ENCODE data around the gene GID4. TPM values are rescaled to one million over a fixed set of nuclear protein-coding genes. Genes with fewer than 3 reads are reported as not detected.
A peak's percentile ranks its signal among the peaks of the same experiment; 100 is the strongest.

The GID4 gene
- total RNA-seq, 4 donors from 2014 or later = 9.8 to 20.2 (median 10.5) TPM

DNA sequence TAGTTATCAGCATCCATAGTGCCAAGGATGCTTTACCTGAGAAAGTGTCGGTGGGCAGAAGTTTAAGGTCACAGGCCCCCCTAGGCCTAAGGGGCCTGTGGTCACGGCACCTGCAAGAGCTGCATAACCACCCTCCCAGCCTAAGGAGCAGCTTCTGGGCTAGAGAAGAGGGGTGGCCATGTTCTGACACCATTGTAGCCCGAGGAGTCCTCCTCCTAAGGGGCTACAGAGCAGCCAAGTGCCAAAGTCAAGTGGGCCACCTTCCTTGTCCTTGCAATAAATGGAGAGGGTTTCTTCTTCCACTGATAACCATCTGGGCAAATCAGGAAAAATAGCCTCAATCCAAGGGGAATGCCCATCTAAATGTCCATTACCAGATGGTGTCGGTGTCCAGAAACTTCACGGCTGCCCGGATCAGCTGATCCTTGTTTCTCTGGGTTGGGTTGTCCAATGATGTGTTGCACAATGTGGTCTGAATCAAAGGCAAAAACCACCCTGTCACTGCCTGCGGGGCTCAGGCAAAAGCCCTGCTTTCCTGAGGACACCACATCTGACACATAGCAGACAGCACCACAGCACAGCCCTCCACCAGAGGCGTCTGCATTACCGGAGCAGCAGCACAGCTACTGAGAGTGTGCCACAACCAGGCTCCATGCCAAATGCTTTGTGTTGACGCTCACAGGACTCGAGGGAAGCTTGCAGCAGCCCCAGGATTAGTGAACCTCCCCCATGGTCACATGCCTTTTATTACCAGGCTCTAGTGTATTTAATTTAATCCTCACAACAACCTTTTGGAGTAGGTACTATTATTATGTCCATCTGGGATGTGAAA lies 13.0 kb upstream of the GID4 start:
- TF ChIP-seq, protein P1, sequence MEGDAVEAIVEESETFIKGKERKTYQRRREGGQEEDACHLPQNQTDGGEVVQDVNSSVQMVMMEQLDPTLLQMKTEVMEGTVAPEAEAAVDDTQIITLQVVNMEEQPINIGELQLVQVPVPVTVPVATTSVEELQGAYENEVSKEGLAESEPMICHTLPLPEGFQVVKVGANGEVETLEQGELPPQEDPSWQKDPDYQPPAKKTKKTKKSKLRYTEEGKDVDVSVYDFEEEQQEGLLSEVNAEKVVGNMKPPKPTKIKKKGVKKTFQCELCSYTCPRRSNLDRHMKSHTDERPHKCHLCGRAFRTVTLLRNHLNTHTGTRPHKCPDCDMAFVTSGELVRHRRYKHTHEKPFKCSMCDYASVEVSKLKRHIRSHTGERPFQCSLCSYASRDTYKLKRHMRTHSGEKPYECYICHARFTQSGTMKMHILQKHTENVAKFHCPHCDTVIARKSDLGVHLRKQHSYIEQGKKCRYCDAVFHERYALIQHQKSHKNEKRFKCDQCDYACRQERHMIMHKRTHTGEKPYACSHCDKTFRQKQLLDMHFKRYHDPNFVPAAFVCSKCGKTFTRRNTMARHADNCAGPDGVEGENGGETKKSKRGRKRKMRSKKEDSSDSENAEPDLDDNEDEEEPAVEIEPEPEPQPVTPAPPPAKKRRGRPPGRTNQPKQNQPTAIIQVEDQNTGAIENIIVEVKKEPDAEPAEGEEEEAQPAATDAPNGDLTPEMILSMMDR (IDR thresholded peaks at IDR 0.05) = no peak
- ATAC-seq (ENCODE audit: low FRiP score) = no peak

DNA sequence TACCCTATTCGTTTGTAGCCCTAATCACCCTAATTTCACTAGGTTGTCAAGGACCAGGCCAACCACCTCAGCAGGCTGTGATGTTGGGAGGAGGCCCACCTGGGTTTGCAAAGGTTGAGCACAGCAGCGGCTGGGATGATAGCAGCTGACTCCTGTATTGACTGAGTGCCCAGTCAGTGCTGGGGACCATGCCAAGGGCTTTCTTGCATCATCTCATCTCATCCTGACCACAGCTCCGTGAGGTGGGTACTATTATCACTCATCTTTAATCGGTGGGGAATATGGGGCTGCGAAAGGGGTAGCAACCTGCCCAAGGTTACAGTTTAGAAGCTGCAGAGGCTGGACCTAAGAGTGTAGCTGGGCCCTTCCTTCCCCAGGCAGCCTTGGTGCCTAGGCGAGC lies 11.9 kb upstream of the GID4 start:
- TF ChIP-seq, protein P1 (IDR thresholded peaks at IDR 0.05) = no peak
- ATAC-seq (ENCODE audit: low FRiP score) (no peak), DNase-seq (ENCODE audit: low spot score) (no peak)

More for the DNA sequence above, 13.0 kb upstream of the GID4 start:
- DNase-seq (ENCODE audit: low spot score) = no peak

DNA sequence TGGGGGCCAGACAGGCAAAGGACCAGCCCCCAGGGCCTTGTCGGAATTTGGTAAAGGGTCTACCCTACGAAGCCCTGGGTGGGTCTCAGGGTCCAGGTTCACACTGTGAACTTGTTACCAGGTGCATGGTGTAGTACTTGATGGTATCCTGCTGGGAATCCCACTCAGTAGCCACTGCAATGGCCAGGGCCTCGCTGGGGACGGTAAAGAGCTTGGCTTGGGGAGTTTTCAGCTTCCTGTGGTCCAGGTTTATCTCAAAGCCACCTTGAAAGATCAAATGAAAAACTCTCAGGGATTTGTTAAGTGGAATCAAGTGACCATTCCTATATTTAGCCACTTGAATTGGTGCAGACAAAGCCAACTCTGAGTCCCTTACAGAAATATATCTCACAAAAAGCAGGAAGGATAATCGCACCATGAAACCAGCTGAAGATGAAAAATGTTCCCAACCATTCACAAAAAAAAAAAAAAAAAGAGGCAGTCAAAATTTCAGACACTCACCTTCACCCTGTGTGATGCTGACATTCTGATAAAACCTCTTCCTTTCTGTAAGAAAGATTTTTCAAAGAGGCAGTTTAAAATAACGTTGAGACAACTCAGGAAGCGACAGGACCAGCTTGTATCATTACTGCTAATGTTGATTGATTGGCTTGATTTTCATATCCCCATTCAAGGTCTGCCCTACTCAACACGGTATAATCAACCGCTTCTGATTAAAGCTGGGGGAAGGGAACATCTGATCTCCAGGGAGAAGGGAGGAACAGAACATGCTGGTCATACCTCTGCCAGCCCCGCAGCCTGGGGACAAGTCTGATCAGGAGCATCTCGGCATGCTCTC lies 10.9 kb upstream of the GID4 start:
- ATAC-seq (ENCODE audit: low FRiP score) = no peak
- no peak for DNase-seq (ENCODE audit: low spot score)
- TF ChIP-seq, protein P1 (IDR thresholded peaks at IDR 0.05) = no peak

DNA sequence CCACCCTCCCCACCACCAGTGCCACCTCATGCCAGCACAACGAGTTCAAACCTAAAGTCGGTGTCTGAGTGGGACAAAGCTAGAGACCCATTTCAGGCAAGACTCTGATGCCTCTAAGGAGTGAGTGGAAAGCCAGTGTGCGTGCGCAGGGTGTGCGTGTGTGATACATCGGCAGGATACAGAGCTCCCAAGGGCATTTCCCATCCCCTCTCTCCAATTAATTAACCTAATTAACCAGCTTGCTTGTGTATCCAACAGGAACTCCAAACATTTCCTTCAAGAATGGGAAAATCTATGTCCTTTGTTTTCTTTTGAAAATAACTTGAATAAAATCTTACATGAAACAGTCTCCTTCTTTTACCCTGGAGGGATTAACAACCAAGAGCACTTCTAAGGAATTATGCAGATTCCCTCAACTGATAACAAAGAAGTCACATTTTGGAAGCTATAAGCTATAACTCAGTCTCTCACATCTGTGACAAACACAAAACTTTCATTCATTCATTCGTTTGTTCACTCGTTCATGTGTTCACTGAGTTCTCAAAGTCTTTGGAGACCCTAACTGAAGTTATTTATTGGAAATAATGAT lies 10.2 kb upstream of the GID4 start:
- DNase-seq (ENCODE audit: low spot score) = no peak
- ATAC-seq (ENCODE audit: low FRiP score) = no peak
- TF ChIP-seq, protein P1 (IDR thresholded peaks at IDR 0.05) = no peak

- TF ChIP-seq, protein P1 (IDR thresholded peaks at IDR 0.05) = no peak
- DNase-seq (ENCODE audit: low spot score) (no peak), ATAC-seq (ENCODE audit: low FRiP score) (no peak)
Observed at GRCh38 chr17:18031955-18032354, 7.3 kb upstream of the GID4 start.

- TF ChIP-seq, protein P1 (IDR thresholded peaks at IDR 0.05) = no peak
- peak; percentile 69 for ATAC-seq (ENCODE audit: low FRiP score)
- no peak for DNase-seq (ENCODE audit: low spot score)
Observed at GRCh38 chr17:18033442-18034099, 5.6 kb upstream of the GID4 start.

All from omental fat pad (tissue), 4 donors.